Neural progenitor cell (in vitro differentiated cells): ENCODE data around the gene CEACAM3. TPM values are rescaled to one million over a fixed set of nuclear protein-coding genes. Genes with fewer than 3 reads are reported as not detected.
A peak's percentile ranks its signal among the peaks of the same experiment; 100 is the strongest.
"Not testable (repeated sequence)": the region's sequence is repeated elsewhere in the genome, so short reads cannot be mapped to it uniquely, and the experiment has no call there.

Experiments used
- DNase-seq: peaks from one replicate; pipeline ENCODE4 v3.0.0-alpha.2; 2016; ENCODE audit warnings: low spot score
- H2AFZ ChIP-seq: fragments of 200-600 bp; sonication (generic); replicated peaks from 2 replicates; pipeline ENCODE4 v1.6.1; 2016; ENCODE audit warnings: antibody characterized with exemption
- H3F3A ChIP-seq: fragments of 200-600 bp; sonication (generic); 2 replicates; pipeline ENCODE4 v1.6.1; 2016; ENCODE audit warnings: antibody characterized with exemption, low read depth
- H3K27ac ChIP-seq: fragments of 200-600 bp; sonication (generic); 2 replicates; pipeline ENCODE4 v1.5.1; 2016; ENCODE audit warnings: mild to moderate bottlenecking
- H3K27me3 ChIP-seq: fragments of 200-600 bp; sonication (generic); 2 replicates; pipeline ENCODE4 v1.6.1; 2016; ENCODE audit warnings: mild to moderate bottlenecking, moderate library complexity
- H3K36me3 ChIP-seq: fragments of 200-600 bp; sonication (generic); 2 replicates; pipeline ENCODE4 v1.5.1; 2016
- H3K4me1 ChIP-seq: fragments of 200-600 bp; sonication (generic); 2 replicates; pipeline ENCODE4 v1.6.1; 2016; ENCODE audit warnings: mixed run types
- H3K4me2 ChIP-seq: fragments of 200-600 bp; sonication (generic); 2 replicates; pipeline ENCODE4 v1.6.1; 2016
- H3K4me3 ChIP-seq: fragments of 200-600 bp; sonication (generic); 2 replicates; pipeline ENCODE4 v1.5.1; 2016
- H3K79me2 ChIP-seq: fragments of 200-600 bp; sonication (generic); 2 replicates; pipeline ENCODE4 v1.6.1; 2016; ENCODE audit warnings: low read depth
- H3K9ac ChIP-seq: fragments of 200-600 bp; sonication (generic); 2 replicates; pipeline ENCODE4 v1.6.1; 2016
- H3K9me3 ChIP-seq: fragments of 200-600 bp; sonication (generic); 2 replicates; pipeline ENCODE4 v1.5.1; 2016; ENCODE audit warnings: low read depth
- H4K20me1 ChIP-seq: fragments of 200-600 bp; sonication (generic); 2 replicates; pipeline ENCODE4 v1.6.1; 2016; ENCODE audit warnings: low read depth
- H3K27ac Mint-ChIP-seq: 3 replicates; pipeline ENCODE4 v1.8.0; 2021; ENCODE audit warnings: mixed read lengths
- H3K27me3 Mint-ChIP-seq: 2 replicates; pipeline ENCODE4 v1.8.0; 2022; ENCODE audit warnings: low read depth, mild to moderate bottlenecking, inconsistent platforms, moderate library complexity, mixed read lengths; ENCODE audit not compliant: insufficient read depth
- H3K36me3 Mint-ChIP-seq: 3 replicates; pipeline ENCODE4 v1.8.0; 2021; ENCODE audit warnings: mixed read lengths
- H3K4me1 Mint-ChIP-seq: 3 replicates; pipeline ENCODE4 v1.8.0; 2021; ENCODE audit warnings: mixed read lengths
- H3K4me3 Mint-ChIP-seq: 3 replicates; pipeline ENCODE4 v1.8.0; 2021; ENCODE audit warnings: mild to moderate bottlenecking, moderate library complexity, mixed read lengths
- H3K9me3 Mint-ChIP-seq: 3 replicates; pipeline ENCODE4 v1.8.0; 2020; ENCODE audit warnings: mixed read lengths
- CTCF ChIP-seq: fragments of 200-600 bp; sonication (generic); IDR thresholded peaks from 2 replicates; pipeline ENCODE4 v1.5.1; 2017; ENCODE audit warnings: antibody characterized with exemption, mild to moderate bottlenecking
- EZH2 ChIP-seq: fragments of 200-600 bp; sonication (generic); IDR thresholded peaks from 2 replicates; pipeline ENCODE4 v1.6.1; 2017; ENCODE audit warnings: antibody characterized with exemption, mild to moderate bottlenecking, moderate library complexity
- EZH2phosphoT487 ChIP-seq: fragments of 200-600 bp; sonication (generic); IDR thresholded peaks from 2 replicates; pipeline ENCODE4 v1.6.1; 2017; ENCODE audit warnings: antibody characterized with exemption
- total RNA-seq: library from RNA; depleted of rRNA; stranded (reverse); fragments of >200 nt; gene quantifications from 2 replicates; pipeline ENCODE4 v1.2.3, GENCODE V29; 2015; ENCODE audit warnings: low replicate concordance

CEACAM3 gene
- not detected in 2 replicates for total RNA-seq

- peaks cover 2% of the 10 kb centered on the region for H3K27me3 Mint-ChIP-seq
These were observed at the start of gene CEACAM3 for GRCh38 chr19:41796362-41796761. Gene CEACAM3 (plus strand): TSS chr19:41796587. CDS start chr19:41796678, 91 bp downstream.

GRCh38 chr19:41746593-41747227 is 49.7 kb upstream of the CEACAM3 start:
- Histone ChIP-seq H4K20me1 (no peaks in the 10 kb centered on the region), H3F3A (no peaks in the 10 kb centered on the region), H2AFZ (no peak overlapping the region), H3K79me2 (no peaks in the 10 kb centered on the region), H3K27me3 (peaks cover 22% of the 10 kb centered on the region), H3K4me3 (no peak overlapping the region), H3K9me3 (no peaks in the 10 kb centered on the region), H3K27ac (no peak overlapping the region), H3K4me1 (no peaks in the 10 kb centered on the region), H3K9ac (no peak overlapping the region), H3K36me3 (no peaks in the 10 kb centered on the region), H3K4me2 (no peak overlapping the region)
- Mint-ChIP-seq H3K27me3 (peaks cover 13% of the 10 kb centered on the region), H3K4me1 (no peaks in the 10 kb centered on the region), H3K4me3 (no peak overlapping the region), H3K27ac (no peak overlapping the region), H3K36me3 (no peaks in the 10 kb centered on the region), H3K9me3 (no peaks in the 10 kb centered on the region)
- TF ChIP-seq EZH2 (no peak), EZH2phosphoT487 (no peak), CTCF (peak; percentile 27)
- peak; percentile 31 for DNase-seq

More at GRCh38 chr19:41796362-41796761, at the start of gene CEACAM3:
- Mint-ChIP-seq H3K4me1 (no peaks in the 10 kb centered on the region), H3K36me3 (no peaks in the 10 kb centered on the region), H3K9me3 (no peaks in the 10 kb centered on the region), H3K27ac (no peak within 1 kb of the TSS), H3K4me3 (no peak within 1 kb of the TSS)
- Histone ChIP-seq H3K27ac (no peak within 1 kb of the TSS), H3K9me3 (no peaks in the 10 kb centered on the region), H3F3A (no peaks in the 10 kb centered on the region), H3K36me3 (no peaks in the 10 kb centered on the region), H3K79me2 (no peaks in the 10 kb centered on the region), H3K27me3 (peaks cover 16% of the 10 kb centered on the region), H2AFZ (no peak within 1 kb of the TSS), H4K20me1 (no peaks in the 10 kb centered on the region), H3K4me2 (no peak within 1 kb of the TSS), H3K9ac (no peak within 1 kb of the TSS), H3K4me3 (no peak within 1 kb of the TSS), H3K4me1 (no peaks in the 10 kb centered on the region)
- DNase-seq = no peak
- TF ChIP-seq EZH2phosphoT487 (no peak), CTCF (no peak), EZH2 (no peak)

- no peak for DNase-seq
- Histone ChIP-seq H3K9me3 (no peaks in the 10 kb centered on the region), H3K27ac (no peak overlapping the region), H3K27me3 (peaks cover 22% of the 10 kb centered on the region), H3K4me2 (no peak overlapping the region), H3K4me3 (no peak overlapping the region), H3K36me3 (no peaks in the 10 kb centered on the region), H3K9ac (no peak overlapping the region), H3K4me1 (no peaks in the 10 kb centered on the region), H4K20me1 (no peaks in the 10 kb centered on the region), H2AFZ (no peak overlapping the region), H3K79me2 (no peaks in the 10 kb centered on the region), H3F3A (no peaks in the 10 kb centered on the region)
- Mint-ChIP-seq H3K4me1 (no peaks in the 10 kb centered on the region), H3K4me3 (no peak overlapping the region), H3K27ac (no peak overlapping the region), H3K36me3 (no peaks in the 10 kb centered on the region), H3K27me3 (peaks cover 11% of the 10 kb centered on the region), H3K9me3 (no peaks in the 10 kb centered on the region)
- TF ChIP-seq CTCF (no peak), EZH2phosphoT487 (no peak)
These were observed 48.4 kb upstream of the CEACAM3 start for GRCh38 chr19:41748012-41748411.

GRCh38 chr19:41750248-41751134 is 45.9 kb upstream of the CEACAM3 start:
- not testable (repeated sequence) for H3K9me3 Mint-ChIP-seq, H3K27ac ChIP-seq, H3K4me3 ChIP-seq, H3K4me1 ChIP-seq, DNase-seq, H3K9ac ChIP-seq, H3K36me3 Mint-ChIP-seq, H3K4me3 Mint-ChIP-seq, H3K4me1 Mint-ChIP-seq, H3F3A ChIP-seq, H3K79me2 ChIP-seq, H4K20me1 ChIP-seq, H3K27ac Mint-ChIP-seq, H2AFZ ChIP-seq, H3K9me3 ChIP-seq, H3K4me2 ChIP-seq, H3K36me3 ChIP-seq
- H3K27me3 Mint-ChIP-seq = peaks cover 17% of the 10 kb centered on the region
- H3K27me3 ChIP-seq = peaks cover 22% of the 10 kb centered on the region
